ENCODE data around the gene CCT3.

GRCh38 chr1:156282479-156283222 lies 55.4 kb downstream of the CCT3 start, which contains the start of gene SMG5:
- TF ChIP-seq CTCF (IDR thresholded peaks at IDR 0.05) (peak in 1 of 5 experiments; percentile 39), EP300 (IDR thresholded peaks at IDR 0.05) (peak; percentile 87 to 94), POLR2A (IDR thresholded peaks at IDR 0.05) (peak; percentile 59 to 83)

All from tibial nerve (tissue), 4 donors.